GM21825 (cell line): ENCODE measurements around the gene TMEM232.
"Not testable (repeated sequence)": the region's sequence is repeated elsewhere in the genome, so short reads cannot be mapped to it uniquely, and the experiment has no call there.

Experiments used
- ATAC-seq: cut with Tn5 transposase; IDR thresholded peaks from one replicate; pipeline ENCODE4 v1.9.1; 2021; ENCODE audit warnings: mild to moderate bottlenecking, moderate library complexity; ENCODE audit not compliant: unreplicated experiment

TMEM232 gene

GRCh38 chr5:110726249-110727024 is at the start of gene TMEM232:
TSS of gene TMEM232 (minus strand) at chr5:110726671. CDS start at chr5:110667352, 59,319 bp downstream.
- peak; percentile 100 for ATAC-seq

- no peak for ATAC-seq
These were observed 43.8 kb upstream of the TMEM232 start for GRCh38 chr5:110770286-110770685.

GRCh38 chr5:110769000-110769681 is 42.7 kb upstream of the TMEM232 start:
- no peak for ATAC-seq

- no peak for ATAC-seq
These were observed 41.8 kb upstream of the TMEM232 start for GRCh38 chr5:110768138-110768860.

GRCh38 chr5:110760158-110760557 is 33.7 kb upstream of the TMEM232 start:
- ATAC-seq, result no peak

GRCh38 chr5:110757118-110757729 is 30.8 kb upstream of the TMEM232 start:
- ATAC-seq, result no peak

GRCh38 chr5:110754181-110754580 is 27.7 kb upstream of the TMEM232 start:
- ATAC-seq, result no peak

- no peak for ATAC-seq
These were observed 27.1 kb upstream of the TMEM232 start for GRCh38 chr5:110753600-110753999.

- ATAC-seq, result peak; percentile 19
These were observed 26.5 kb upstream of the TMEM232 start for GRCh38 chr5:110752953-110753352.

- ATAC-seq, result peak; percentile 99
These were observed 25.7 kb upstream of the TMEM232 start for GRCh38 chr5:110751902-110752762.

- ATAC-seq, result peak; percentile 97
These were observed 12.6 kb upstream of the TMEM232 start, which contains the start of gene SLC25A46 for GRCh38 chr5:110738812-110739651. TSS of gene SLC25A46 (plus strand) at chr5:110739007. CDS start at chr5:110739120, 113 bp downstream.

GRCh38 chr5:110738503-110738811 is 12.0 kb upstream of the TMEM232 start:
- peak; percentile 56 for ATAC-seq

- ATAC-seq, result no peak
These were observed 10.3 kb upstream of the TMEM232 start for GRCh38 chr5:110736753-110737152.

- no peak for ATAC-seq
These were observed 9.1 kb upstream of the TMEM232 start for GRCh38 chr5:110735556-110735955.

GRCh38 chr5:110734101-110734500 is 7.6 kb upstream of the TMEM232 start:
- ATAC-seq, result no peak

GRCh38 chr5:110731499-110731898 is 5.0 kb upstream of the TMEM232 start:
- ATAC-seq, result not testable (repeated sequence)

- peak; percentile 58 for ATAC-seq
These were observed 499 bp upstream of the TMEM232 start for GRCh38 chr5:110727025-110727314.

GRCh38 chr5:110718311-110718710 is 8.2 kb downstream of the TMEM232 start:
- no peak for ATAC-seq
